Stimulated activated CD8-positive, alpha-beta memory T cell treated with anti-CD3 and anti-CD28 coated beads, Interleukin-7, amount 100 ng/mL, for 24 hours (primary cell): ENCODE data around the gene ROMO1.
"Not testable (repeated sequence)": the region's sequence is repeated elsewhere in the genome, so short reads cannot be mapped to it uniquely, and the experiment has no call there.

Experiments
- DNase-seq: peaks from one replicate; pipeline ENCODE4 v3.0.0-alpha.2; 2020; ENCODE audit warnings: low read depth

The ROMO1 gene

GRCh38 chr20:35710884-35711587 lies 11.8 kb downstream of the ROMO1 start:
- no peak for DNase-seq

DNA sequence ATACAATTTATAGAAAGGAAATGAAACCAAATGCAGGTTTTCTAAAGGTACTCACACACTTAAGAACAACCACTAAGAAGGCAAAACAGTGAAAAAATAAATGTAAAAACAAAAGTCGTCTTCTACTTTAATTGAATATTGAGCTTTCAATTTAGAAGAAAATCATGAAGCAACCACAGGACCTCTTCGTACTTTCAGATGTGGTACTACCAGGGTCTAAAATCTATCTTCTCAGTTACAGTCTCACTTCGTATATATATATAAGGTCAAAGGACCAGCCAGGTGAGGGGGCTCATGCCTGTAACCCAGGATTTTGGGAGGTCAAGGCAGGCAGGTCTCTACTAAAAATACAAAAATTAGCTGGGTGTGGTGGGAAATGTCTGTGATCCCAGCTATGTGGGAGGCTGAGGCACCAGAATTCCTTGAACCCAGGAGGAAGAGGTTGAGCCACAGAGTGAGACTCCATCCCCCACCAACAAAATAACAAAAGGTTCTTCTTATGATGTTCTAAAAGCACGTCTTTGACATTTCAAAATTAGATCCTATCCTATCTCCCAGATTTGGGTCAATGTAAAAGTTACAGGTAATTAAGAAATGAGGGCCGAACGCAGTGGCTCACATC lies 12.5 kb downstream of the ROMO1 start:
- DNase-seq, result no peak

DNA sequence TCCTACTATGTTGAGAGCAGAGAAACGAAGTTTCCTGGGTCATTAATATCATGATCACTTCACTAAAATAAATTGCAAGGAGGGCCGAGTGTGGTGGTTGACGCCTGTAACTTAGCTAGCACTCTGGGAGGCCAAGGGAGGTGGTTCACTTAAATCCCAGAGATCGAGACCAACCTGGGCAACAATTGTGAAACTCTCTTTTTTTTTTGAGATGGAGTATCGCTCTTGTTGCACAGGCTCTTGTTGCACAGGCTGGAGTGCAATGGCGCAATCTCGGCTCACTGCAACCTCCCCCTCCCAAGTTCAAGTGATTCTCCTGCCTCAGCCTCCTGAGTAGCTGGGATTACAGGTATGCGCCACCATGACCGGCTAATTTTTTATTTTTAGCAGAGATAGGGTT lies 13.9 kb downstream of the ROMO1 start:
- not testable (repeated sequence) for DNase-seq

- DNase-seq, result no peak
Measured at GRCh38 chr20:35714127-35714526, 14.9 kb downstream of the ROMO1 start.

DNA sequence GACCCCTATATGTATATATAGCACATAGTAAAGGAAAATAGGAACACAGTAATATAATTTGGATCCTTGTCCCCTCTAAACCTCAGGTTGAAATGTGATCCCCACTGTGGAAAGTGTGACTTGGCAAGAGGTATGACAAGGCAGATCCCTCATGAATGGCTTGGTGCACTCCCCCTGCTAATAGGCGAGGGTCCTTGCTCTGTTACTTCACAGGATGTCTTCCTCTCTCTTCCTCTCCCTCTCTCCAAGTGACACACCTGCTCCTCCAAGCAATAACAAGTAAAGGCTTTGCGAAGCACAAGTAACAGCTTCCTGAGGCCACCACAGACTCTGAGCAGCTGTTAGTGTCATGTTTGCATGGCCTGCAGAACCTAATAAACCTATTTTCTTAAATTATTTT lies 16.4 kb downstream of the ROMO1 start:
- DNase-seq, result no peak

DNA sequence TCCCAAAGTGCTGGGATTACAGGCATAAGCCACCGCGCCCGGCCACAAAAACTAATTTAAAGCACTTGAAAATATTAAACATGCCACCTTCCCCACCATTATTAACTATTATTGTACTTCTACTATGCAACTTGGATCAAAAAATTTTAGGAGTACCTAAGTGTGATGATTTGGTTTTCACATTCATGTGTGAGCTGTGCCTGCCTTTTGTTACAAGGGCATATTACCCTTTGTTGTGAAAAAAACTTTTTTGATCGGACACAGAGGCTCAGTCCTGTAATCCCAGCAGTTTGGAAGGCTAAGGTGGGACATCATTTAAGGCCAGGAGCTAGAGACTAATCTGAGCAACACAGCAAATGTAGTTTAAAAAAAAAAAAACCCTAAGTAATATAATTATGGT lies 17.1 kb downstream of the ROMO1 start:
- DNase-seq, result no peak

GRCh38 chr20:35718321-35718720 lies 19.1 kb downstream of the ROMO1 start:
- not testable (repeated sequence) for DNase-seq

DNA sequence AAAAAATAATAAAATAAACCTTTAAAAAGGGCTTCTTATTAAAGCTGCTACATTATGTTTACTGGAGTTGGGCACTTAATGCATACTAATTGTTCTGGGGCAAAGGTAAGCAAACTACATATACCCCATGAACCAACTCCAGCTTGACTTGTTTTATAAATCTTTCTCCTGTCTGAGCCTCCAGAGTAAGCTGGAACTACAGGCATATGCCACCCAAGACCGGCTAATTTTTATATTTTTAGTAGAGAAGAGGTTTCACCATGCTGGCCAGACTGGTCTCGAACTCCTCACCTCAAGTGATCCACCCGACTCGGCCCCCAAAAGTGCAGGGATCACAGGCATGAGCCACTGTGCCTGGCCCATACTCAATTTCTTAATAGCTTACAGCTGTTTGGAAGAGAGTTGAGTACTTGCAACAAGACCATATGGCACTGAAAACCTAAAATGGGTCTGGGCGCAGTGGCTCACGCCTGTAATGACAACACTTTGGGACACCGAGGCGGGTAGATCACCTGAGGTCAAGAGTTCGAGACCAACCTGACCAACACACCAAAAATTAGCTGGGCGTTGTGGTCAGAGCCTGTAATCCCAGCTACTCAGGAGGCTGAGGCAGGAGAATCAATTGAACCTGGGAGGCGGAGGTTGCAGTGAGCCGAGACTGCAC lies 19.9 kb downstream of the ROMO1 start:
- DNase-seq, result no peak

DNA sequence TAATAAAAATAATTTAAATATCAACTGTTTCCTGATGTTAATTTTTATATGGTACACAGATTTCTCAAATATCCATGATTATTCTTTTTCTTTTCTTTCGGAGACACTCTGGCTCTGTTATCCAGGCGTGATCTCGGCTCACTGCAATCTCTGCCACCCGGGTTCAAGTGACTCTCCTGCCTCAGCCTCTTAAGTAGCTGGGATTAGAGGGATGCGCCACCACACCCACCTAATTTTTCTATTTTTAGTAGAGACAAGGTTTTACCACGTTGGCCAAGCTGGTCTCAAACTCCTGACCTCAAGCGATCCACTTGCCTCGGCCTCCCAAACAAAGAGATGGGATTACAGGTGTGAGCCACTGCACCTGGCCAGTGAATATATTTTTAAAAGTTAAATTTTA lies 20.5 kb downstream of the ROMO1 start:
- no peak for DNase-seq

- DNase-seq, result no peak
Measured at GRCh38 chr20:35720165-35721123, 21.2 kb downstream of the ROMO1 start.

GRCh38 chr20:35721219-35721618 lies 22.0 kb downstream of the ROMO1 start:
- DNase-seq, result no peak

GRCh38 chr20:35721621-35722020 lies 22.4 kb downstream of the ROMO1 start:
- DNase-seq, result no peak

DNA sequence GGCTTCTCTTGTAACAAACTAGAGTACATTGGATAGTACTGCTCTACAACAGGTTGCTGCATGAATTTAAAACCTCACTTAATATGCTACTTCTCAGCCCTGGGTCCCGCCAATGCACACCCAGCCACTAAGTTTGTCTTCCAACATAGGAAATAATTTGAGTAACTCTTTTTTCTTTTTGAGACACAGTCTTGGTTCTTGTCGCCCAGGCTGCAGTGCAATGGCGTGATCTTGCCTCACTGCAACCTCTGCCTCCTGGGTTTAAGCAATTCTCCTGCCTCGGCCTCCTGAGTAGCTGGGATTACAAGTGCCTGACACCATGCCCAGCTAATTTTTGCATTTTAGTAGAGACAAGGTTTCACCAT lies 24.1 kb downstream of the ROMO1 start:
- DNase-seq, result not testable (repeated sequence)

DNA sequence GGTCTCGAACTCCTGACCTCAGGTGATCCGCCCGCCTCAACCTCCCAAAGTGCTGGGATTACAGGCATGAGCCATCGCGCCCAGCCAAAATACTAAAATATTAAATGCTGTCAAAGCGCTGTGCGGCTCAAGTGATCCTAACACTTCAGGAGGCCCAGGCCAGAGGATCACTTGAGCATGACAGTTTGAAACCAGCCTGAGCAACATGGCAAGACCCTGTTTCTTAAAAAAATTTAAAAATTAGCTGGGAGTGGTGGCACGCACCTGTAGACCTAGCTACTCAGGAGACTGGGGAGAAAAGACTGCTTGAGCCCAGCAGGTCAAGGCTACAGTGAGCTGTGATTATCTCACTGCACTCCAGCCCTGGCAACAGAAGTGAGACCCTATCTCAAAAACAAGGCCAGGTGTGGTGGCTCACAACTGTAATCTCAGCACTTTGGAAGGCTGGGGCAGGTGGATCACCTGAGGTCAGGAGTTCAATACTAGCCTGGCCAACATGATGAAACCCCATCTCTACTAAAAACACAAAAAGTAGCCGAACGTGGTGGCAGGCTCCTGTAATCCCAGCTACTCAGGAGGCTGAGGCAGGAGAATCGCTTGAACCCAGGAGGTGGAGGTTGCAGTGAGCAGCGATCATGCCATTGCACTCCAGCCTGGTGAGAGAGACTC lies 24.6 kb downstream of the ROMO1 start:
- not testable (repeated sequence) for DNase-seq

GRCh38 chr20:35724321-35725230 lies 25.4 kb downstream of the ROMO1 start:
- DNase-seq, result no peak

DNA sequence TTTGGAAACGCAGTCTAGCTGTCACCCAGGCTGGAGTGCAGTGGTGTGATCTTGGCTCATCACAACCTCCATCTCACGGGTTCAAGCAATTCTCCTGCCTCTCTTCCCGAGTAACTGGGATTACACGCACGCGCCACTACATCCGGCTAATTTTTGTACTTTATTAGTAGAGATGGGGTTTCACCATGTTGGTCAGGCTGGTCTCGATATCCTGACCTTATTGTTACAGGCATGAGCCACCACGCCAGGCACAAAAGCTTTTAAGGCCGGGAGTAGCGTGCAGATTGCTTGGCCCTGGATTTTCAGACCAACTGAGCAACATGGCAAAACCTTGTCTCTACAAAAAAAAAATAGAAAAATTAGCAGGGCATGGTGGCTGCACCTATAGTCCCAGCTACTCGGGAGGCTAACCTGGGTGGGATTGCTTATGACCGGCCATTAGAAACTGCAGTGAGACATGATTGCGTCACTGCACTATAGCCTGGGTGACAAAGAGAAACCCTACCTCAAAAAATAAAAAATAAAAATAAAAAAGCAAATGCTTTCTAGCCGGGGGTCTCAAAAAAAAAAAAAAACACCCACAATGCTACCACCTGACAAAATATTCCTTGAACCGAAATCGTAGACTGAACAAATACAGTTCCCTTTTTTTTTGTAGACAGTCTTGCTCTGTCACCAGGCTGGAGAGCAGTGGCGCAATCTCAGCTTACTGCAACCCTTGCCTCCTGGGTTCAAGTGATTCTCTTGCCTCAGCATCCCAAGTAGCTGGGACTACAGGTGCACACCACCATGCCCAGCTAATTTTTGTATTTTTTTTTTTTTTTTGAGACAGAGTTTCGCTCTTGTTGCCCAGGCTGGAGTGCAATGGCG lies 27.9 kb downstream of the ROMO1 start:
- no peak for DNase-seq

DNA sequence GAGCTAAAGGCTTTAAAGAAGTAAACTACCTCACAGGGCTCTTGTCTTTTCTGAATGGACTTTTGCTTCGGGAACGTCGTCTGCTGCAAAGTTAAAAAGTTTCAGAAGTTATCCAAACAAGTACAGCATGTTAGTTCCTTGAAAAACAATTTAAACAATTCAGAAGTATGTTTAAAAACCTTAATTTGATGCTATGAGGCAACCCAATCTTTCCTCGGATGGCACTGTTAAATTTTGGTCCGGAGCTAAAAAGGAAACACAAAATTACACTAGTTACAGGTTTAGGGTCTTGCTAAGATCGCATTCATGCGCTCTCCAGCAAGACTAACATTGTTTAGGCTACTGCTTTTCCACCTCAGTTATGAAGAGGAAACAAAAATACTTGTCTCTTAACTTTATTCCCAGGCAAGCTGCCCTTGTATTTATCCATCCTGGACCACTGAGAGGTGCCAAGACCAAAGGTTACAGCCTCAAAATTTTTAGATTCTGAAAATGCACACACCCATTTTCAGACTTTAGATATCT lies 30.1 kb downstream of the ROMO1 start:
- no peak for DNase-seq

DNA sequence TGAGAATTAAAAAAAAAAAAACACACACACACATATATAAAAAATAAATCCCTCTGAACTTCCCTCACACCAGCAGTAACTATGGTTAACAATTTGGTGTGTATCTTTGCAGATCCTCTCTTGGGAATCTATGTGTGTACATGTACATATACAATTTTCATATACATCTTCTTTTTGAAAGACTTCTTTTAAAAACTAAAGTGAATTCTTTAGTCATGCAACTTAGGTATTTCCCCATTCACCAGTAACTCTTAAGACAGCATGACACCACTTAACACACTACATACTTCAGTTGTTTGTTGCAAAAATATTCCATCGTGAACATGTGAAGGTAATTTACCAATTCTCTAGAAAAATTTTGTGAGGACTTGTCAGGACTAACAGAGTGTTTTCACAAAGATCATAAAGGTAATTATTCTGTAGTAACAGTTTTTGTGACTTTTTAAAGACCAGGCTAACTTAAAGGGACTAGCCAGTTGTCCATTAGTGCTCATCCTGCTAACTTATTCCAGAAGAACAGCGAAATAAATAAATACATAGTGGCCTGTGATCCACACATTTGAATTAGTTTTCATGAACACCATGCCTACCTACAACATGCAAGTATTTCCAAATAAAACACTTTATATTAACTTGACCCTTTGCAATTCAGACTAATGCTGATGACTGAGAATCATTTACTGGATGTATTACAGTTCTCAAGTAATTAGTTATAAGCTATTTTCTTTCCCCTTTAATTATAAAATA lies 30.8 kb downstream of the ROMO1 start:
- DNase-seq, result no peak
